Activated CD4-positive, alpha-beta T cell treated with anti-CD3 and anti-CD28 coated beads for 24 hours (primary cell): ENCODE measurements around the gene CCDC187.
"Not testable (repeated sequence)": the region's sequence is repeated elsewhere in the genome, so short reads cannot be mapped to it uniquely, and the experiment has no call there.

ENCODE experiments used
- DNase-seq, 2 donors: peaks; one replicate each; pipeline ENCODE4 v3.0.0-alpha.2; 2020; ENCODE audit warnings: low read depth in 2 of 2

The CCDC187 gene

DNA sequence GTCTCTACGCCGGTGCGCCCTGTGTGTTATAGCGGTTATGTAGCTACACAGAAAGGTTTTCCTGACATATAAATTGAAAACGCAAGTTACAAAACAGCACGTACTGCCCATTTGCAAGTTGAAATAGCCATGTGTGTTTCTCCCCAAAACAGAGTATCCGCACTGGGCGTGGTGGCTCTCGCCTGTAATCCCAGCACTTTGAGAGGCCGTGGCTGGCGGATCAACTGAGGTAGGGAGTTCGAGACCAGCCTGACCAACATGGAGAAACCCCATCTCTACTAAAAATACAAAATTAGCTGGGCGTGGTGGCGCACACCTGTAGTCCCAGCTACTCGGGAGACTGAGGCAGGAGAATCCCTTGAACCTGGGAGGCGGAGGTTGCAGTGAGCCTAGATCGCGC lies 37.3 kb downstream of the CCDC187 start:
- DNase-seq: not testable (repeated sequence)

- no peak for DNase-seq
Observed at GRCh38 chr9:136265561-136266355, 38.1 kb downstream of the CCDC187 start.

- DNase-seq: no peak
Observed at GRCh38 chr9:136264441-136265405, 39.2 kb downstream of the CCDC187 start.

GRCh38 chr9:136264031-136264430 lies 39.9 kb downstream of the CCDC187 start:
- DNase-seq: no peak

DNA sequence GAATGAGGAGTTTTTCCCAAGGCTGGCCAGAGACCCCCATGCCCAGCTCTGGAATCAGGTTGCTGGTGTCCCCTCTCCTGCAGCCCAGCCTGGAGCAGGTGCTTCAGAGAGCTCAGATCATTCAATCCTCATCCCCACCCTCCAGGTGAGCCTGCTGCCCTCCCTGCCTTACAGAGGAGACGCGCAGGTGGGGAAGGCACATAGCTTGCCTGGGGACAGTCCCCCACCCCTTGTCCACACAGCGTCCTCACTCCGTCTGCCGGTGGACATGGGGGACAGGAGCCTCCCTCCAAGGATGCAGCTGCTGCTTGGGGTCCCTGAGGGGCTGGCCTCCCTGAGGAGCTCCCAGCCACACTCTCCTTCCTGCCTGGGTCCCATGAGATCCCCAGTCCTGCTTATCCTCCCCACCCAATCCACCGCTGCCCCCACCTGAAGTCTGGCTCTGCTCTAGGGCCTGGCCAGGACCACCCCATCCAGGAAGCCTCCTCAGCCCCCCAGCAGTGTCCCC lies 41.2 kb downstream of the CCDC187 start:
- DNase-seq: no peak

DNA sequence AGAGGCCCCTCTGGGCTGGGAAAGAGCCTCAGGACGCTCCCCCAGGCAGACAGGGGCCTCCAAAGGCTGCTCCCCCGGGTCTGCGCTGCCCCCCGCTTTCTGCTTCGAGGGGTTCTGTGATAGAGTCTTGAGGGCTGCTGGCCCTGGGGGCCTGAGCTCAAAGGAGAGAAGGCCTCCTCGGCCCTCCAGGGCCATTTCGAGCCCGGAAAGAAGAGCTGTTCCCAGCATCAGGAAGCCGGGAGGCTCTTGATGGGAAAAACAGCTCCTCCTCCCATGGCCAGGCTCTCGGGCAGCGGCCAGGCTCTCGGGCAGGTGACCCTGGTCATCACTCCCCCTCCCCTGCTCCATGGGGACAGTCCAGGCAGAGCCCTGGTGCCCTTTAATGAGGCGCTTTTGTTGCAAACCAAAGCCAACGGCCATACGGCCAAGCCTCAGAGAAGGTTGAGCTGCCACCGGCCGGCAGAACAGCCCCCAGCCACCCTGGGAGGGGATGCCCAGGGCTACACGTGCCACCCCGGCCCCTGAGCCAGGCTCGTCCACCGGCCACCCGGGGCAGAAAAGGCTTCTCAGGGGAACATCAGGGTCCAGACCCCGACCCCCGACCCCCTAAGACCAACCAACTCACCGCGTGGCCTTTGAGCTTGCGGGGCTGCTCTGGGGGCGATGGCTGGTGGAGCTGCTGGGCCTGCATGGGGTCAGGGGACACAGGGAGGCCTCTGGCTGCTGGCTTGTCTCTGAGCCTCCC lies 42.0 kb downstream of the CCDC187 start:
- no peak for DNase-seq

DNA sequence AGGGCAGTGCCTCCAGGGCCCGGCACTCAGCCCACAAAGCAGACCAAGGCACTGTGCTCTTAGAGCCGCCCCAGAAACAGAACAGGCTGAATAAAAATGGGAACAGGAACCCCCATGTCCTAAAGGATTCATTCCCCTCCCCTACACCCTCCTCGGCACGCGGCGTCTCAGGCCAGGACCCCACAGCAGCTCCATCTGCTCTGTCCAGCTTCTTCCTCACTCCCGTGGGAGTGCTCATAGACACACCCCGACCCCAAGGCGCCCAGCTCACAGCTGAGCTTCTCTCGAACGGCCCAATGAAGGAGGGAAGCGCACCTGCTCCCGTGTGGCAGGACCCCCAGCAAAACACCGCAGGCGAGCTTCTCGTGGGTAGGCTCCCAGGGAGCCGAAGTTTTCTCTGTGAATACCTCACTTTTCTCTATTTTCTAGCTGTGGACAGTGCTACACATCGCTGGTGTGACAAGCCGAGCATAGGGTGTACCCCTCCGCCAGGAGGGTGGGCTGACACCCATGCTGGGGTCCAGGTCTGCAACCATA lies 42.9 kb downstream of the CCDC187 start:
- DNase-seq: no peak

GRCh38 chr9:136260521-136260920 lies 43.4 kb downstream of the CCDC187 start:
- DNase-seq: no peak

DNA sequence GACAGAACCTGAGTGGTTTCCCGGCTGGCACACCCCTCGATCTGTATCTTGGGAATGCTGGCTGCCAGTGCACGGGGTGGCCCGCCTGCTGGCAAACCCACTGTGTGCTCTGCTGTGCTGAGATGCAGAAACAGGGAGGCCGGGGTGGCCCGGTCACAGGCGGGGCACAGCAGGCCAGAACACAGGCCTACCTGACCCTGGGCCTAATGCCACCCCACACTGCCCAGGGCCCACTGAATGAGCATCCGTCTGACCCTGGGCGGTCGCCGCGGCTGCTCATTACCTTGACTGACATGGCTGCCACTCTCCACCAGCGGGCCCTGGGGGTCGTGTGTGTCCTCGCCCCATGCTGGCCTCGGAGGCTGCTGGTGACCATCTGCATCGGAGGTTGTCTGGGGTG lies 44.1 kb downstream of the CCDC187 start:
- no peak for DNase-seq

GRCh38 chr9:136259517-136259813 lies 44.4 kb downstream of the CCDC187 start:
- DNase-seq: no peak

DNA sequence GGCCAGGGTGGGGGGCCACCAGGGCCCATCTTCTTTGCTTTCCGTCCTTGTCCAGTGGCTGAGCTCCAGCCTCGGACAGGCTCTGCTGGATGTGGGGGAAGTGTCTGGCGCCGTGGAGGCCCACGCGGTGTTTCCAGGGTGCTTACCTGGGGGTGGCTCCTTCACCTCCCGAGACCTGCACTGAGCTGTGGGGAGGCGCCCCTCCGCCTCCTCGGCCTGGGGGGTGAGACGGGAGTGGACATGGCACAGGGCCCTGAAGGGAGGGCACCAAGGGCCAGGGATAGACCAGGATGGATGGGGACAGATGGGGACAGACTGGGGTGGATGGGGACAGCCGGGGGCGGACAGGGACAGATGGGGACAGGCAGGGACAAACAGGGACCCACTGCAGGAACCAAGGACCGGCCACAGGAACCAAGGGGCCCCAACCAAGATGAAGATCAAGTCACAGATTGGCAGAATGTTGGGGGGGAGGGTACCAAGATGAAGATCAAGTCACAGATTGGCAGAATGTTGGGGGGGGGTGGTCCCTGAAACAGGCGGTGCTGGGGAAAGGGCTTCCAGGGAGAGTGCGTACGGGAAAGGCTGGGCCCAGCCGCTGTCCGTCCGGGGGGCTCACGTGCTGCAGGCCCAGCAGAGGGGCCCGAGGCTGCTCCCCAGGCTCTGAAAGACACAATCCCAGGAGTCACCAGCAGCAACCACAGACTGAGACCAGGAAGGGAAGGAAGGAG lies 44.9 kb downstream of the CCDC187 start:
- no peak for DNase-seq

DNA sequence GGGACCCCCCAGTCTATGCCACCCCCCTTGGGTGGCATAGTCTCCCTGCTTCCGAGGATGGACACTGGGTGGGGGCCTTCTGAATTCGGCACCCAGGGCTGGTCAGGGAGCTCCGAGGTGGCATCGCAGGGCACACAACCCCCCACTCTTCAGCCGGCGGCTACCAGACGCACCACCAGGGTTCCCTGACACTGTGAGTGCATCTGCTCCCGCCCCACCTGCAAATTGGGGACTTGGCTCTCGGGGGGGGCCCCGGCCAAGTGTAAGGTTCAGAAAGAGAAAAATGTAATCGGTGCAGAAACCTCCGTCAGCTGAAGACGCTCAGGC lies 45.6 kb downstream of the CCDC187 start:
- DNase-seq: no peak

GRCh38 chr9:136257381-136258298 lies 46.3 kb downstream of the CCDC187 start:
- DNase-seq: no peak

GRCh38 chr9:136255896-136256890 lies 47.7 kb downstream of the CCDC187 start:
- no peak for DNase-seq

DNA sequence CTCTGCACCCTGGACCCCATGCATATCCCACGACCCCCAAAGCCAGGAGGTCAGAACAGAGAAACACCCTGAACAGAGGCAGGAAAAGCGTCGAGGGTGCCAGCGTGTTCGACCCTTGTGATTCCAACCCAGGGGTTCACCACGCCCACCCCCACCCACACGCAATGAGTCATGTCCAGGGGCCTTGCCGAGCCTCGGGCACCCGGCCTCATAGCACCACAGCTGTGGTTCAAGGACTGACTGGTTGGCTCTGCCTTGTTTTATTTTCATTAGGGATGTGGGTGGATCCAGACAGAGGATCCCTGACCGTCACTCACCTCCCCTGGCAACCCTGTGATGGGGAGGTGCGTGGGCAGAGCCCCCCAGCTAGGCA lies 48.7 kb downstream of the CCDC187 start:
- DNase-seq: no peak

- no peak for DNase-seq
Observed at GRCh38 chr9:136254381-136255165, 49.3 kb downstream of the CCDC187 start.

DNA sequence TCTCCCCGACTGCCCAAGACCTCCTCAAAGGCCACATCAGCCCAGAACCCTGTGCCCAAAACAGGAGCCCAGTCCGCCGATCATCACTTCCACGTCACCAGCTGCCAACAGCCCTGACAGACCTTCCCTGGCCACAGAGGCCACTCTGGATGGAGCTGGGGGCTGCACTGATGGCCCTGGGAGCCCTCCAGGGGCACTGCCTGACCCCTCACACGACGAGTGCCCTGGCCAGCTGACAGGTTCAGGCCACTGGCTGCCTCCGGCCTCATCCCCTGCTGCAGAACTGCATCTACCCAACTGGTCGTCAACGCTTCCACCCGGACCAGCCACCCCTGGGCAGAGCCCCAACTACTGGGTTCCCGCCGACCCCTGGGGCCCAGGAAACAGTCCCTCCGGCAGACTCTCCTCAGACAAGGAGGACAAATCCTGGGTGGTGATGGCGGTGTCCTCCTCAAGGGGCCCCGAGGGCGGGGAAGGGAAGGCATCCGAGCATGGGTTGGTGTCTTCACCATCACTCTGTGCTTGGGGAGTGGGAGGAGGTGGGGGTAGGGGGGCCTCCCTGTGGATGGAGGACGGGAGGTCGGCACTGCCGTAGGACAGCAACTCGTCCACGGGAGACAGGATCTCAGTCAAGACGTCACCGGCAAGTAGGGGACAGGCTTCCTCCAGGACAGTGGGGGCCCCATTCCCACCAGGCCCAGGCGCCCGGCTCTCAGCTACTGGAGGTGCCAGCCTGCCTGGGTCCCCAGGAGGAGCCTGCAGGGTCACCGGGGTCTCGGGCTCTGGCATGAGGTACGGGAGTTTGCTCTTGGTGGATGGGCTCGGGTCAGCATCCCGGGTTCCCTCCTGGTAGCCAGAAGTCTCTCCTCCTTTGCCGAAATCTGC lies 50.4 kb downstream of the CCDC187 start:
- DNase-seq: no peak
